ENCODE data around the gene PLCH1. TPM values are rescaled to one million over a fixed set of nuclear protein-coding genes. Genes with fewer than 3 reads are reported as not detected.

Gene PLCH1, protein sequence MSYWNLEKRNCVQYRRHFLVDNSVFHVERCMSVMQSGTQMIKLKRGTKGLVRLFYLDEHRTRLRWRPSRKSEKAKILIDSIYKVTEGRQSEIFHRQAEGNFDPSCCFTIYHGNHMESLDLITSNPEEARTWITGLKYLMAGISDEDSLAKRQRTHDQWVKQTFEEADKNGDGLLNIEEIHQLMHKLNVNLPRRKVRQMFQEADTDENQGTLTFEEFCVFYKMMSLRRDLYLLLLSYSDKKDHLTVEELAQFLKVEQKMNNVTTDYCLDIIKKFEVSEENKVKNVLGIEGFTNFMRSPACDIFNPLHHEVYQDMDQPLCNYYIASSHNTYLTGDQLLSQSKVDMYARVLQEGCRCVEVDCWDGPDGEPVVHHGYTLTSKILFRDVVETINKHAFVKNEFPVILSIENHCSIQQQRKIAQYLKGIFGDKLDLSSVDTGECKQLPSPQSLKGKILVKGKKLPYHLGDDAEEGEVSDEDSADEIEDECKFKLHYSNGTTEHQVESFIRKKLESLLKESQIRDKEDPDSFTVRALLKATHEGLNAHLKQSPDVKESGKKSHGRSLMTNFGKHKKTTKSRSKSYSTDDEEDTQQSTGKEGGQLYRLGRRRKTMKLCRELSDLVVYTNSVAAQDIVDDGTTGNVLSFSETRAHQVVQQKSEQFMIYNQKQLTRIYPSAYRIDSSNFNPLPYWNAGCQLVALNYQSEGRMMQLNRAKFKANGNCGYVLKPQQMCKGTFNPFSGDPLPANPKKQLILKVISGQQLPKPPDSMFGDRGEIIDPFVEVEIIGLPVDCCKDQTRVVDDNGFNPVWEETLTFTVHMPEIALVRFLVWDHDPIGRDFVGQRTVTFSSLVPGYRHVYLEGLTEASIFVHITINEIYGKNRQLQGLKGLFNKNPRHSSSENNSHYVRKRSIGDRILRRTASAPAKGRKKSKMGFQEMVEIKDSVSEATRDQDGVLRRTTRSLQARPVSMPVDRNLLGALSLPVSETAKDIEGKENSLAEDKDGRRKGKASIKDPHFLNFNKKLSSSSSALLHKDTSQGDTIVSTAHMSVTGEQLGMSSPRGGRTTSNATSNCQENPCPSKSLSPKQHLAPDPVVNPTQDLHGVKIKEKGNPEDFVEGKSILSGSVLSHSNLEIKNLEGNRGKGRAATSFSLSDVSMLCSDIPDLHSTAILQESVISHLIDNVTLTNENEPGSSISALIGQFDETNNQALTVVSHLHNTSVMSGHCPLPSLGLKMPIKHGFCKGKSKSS (N-terminal part only)
- total RNA-seq (1 to 10 TPM in 1 of 4 donors, under 1 TPM in 2, not detected in 1; 0.05 to 1.1 (median 0.62) TPM), polyA plus RNA-seq (under 1 TPM in 2 of 3 donors, not detected in 1; 0.03 to 0.06 TPM)
- long read RNA-seq, donor 1, result 0 reads
- long read RNA-seq, donor 2, result 0 reads

DNA sequence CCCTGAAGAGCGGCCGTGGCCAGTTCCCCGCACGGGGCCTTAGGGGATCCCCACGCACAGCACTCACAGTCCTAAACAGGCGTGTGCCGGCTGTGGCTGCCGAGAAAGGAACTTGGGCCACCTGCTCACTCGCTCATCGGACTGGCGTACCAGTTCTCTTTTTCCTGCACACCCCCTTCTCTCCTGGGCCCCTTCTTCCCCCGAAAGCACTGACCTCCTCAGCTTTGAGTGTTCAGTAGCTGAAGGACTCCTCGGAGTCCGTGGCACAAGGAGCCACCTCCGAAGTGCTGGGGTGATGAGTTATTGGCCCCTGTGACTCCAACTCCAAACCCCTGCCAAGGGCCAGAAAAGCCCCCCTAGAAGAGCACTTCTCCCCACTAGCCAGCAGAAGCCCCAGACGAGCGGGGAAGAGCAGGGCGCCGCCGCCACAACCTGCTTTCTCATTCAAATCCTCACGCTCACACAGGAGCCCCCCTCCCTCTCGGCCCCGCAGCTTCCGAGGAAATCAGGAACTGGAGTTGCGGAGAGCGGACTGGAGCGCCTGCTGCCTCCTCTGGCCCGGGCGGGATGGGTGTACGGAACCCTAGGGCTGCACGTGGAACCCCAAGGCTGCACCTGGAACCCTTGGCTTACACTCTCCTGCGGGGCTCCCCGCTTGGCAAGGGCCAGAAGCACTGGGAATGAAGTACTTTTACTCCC is at the start of gene PLCH1:
TSS of gene PLCH1 (minus strand) at position 446 of the 699 bp plus-strand sequence. CDS start 40,847 bp downstream, outside the sequence.
- WGBS, 3 donors, result 0 to 1% (median 1%) methylated on average over 33 of the region's 33 CpGs
- DNase-seq, result peak; percentile 51 to 70
- H3K9me3 ChIP-seq, result no peaks in the 10 kb centered on the region
- peaks cover 6% of the 10 kb centered on the region for H3K4me1 ChIP-seq
- no peaks in the 10 kb centered on the region for H3K36me3 ChIP-seq (ENCODE audit: insufficient read depth in 1 of 2, low read depth in 1 of 2)
- intact Hi-C loops (cut with DNase I), result loop anchor here in 1 of 2 donors (10.0 kb wide), 1 partner anchor 1290 kb away; no protein-coding TSS in a partner anchor
- TF ChIP-seq, protein P1, sequence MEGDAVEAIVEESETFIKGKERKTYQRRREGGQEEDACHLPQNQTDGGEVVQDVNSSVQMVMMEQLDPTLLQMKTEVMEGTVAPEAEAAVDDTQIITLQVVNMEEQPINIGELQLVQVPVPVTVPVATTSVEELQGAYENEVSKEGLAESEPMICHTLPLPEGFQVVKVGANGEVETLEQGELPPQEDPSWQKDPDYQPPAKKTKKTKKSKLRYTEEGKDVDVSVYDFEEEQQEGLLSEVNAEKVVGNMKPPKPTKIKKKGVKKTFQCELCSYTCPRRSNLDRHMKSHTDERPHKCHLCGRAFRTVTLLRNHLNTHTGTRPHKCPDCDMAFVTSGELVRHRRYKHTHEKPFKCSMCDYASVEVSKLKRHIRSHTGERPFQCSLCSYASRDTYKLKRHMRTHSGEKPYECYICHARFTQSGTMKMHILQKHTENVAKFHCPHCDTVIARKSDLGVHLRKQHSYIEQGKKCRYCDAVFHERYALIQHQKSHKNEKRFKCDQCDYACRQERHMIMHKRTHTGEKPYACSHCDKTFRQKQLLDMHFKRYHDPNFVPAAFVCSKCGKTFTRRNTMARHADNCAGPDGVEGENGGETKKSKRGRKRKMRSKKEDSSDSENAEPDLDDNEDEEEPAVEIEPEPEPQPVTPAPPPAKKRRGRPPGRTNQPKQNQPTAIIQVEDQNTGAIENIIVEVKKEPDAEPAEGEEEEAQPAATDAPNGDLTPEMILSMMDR (IDR thresholded peaks at IDR 0.05), result no peak
- no peak within 1 kb of the TSS for H3K27ac ChIP-seq
- peak; percentile 56 to 86 (median 80) for ATAC-seq
- H3K27me3 ChIP-seq (ENCODE audit: insufficient read depth in 3 of 3, low read length in 2 of 3), result peaks cover 3 to 37% (median 3%) of the 10 kb centered on the region in 3 donors
- peak within 1 kb of the TSS; percentile 80 for H3K4me3 ChIP-seq

DNA sequence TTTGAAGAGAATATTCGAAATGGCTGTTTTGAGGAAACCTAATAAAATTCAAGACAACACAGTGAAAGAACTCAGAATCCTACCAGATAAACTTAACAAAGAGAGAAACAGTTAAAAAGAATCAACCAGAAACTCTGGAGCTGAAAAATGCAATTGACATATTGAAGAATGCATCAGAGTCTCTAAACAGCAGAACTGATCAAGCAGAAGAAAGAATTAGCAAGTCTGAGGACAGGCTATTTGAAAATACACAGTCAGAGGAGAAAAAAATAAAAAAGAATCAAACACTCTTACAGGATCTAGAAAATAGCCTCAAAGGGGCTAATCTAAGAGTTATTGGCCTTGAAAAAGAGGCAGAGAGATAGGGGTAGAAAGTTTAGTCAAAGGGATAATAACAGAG is 47.7 kb upstream of the PLCH1 start:
- Histone ChIP-seq H3K9me3 (no peaks in the 10 kb centered on the region), H3K27ac (no peak overlapping the region), H3K4me1 (no peaks in the 10 kb centered on the region), H3K36me3 (ENCODE audit: insufficient read depth in 1 of 2, low read depth in 1 of 2) (peaks cover 0 to 5% of the 10 kb centered on the region in 2 donors), H3K27me3 (ENCODE audit: insufficient read depth in 3 of 3, low read length in 2 of 3) (no peaks in the 10 kb centered on the region), H3K4me3 (no peak overlapping the region)
- WGBS, 3 donors, result 83 to 95% (median 88%) methylated on average over 1 of the region's 1 CpG
- intact Hi-C loops (cut with DNase I), result no loop called here
- TF ChIP-seq, protein P1 (IDR thresholded peaks at IDR 0.05), result no peak
- no peak for ATAC-seq
- no peak for DNase-seq

DNA sequence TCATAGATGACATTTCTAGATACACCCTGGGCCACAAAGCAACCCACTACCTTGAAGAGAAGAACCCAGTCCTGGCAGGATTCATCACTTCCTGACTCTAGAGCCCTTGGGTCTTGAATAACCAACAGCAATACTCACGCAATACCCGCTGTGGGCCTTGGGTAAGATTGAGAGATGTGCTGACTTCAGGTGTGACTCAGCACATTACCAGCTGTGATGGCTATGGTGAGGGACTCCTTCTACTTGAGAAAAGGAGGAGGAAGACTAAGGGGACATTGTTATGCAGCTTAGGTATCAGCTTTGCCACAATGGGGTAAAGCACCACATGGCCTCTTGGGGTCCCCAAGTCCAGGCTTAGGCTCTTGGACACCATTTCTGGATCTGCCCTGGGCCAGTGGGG is 46.3 kb upstream of the PLCH1 start:
- ATAC-seq (no peak), DNase-seq (no peak)
- Histone ChIP-seq H3K9me3 (no peaks in the 10 kb centered on the region), H3K4me1 (no peaks in the 10 kb centered on the region), H3K36me3 (ENCODE audit: insufficient read depth in 1 of 2, low read depth in 1 of 2) (peaks cover 0 to 5% of the 10 kb centered on the region in 2 donors), H3K27me3 (ENCODE audit: insufficient read depth in 3 of 3, low read length in 2 of 3) (no peaks in the 10 kb centered on the region), H3K4me3 (no peak overlapping the region), H3K27ac (no peak overlapping the region)
- intact Hi-C loops (cut with DNase I), result no loop called here
- TF ChIP-seq, protein P1 (IDR thresholded peaks at IDR 0.05), result no peak
- 97 to 100% (median 99%) methylated on average over 2 of the region's 2 CpGs for WGBS, 3 donors
